GM23338 (cell line): Measurements from ENCODE around the gene STOML3. TPM values are rescaled to one million over a fixed set of nuclear protein-coding genes. Genes with fewer than 3 reads are reported as not detected.

Experiments used
- ATAC-seq: fragments of 200-7000 bp; cut with Tn5 transposase; 3 replicates; pipeline ENCODE4 v1.9.1; 2020
- DNase-seq: peaks from one replicate; pipeline ENCODE4 v3.0.0-alpha.2; 2015; ENCODE audit warnings: low spot score
- H2AFZ ChIP-seq: fragments of 200-600 bp; sonication (generic); 2 replicates; pipeline ENCODE4 v1.8.0; 2016; ENCODE audit warnings: antibody characterized with exemption, mild to moderate bottlenecking, moderate library complexity
- H3F3A ChIP-seq: fragments of 200-600 bp; sonication (generic); replicated peaks from 2 replicates; pipeline ENCODE4 v1.8.0; 2017; ENCODE audit warnings: antibody characterized with exemption, mixed run types, low read depth
- H3K27ac ChIP-seq: fragments of 200-600 bp; sonication (generic); 2 replicates; pipeline ENCODE4 v1.6.1; 2016; ENCODE audit warnings: low read depth
- H3K27me3 ChIP-seq: fragments of 200-600 bp; sonication (generic); 2 replicates; pipeline ENCODE4 v1.8.0; 2016; ENCODE audit warnings: mild to moderate bottlenecking, mixed run types, moderate library complexity; ENCODE audit not compliant: insufficient read depth
- H3K36me3 ChIP-seq: fragments of 200-600 bp; sonication (generic); 2 replicates; pipeline ENCODE4 v1.8.0; 2016; ENCODE audit warnings: mild to moderate bottlenecking; ENCODE audit not compliant: insufficient read depth
- H3K4me1 ChIP-seq: fragments of 200-600 bp; sonication (generic); 2 replicates; pipeline ENCODE4 v1.8.0; 2016; ENCODE audit warnings: mild to moderate bottlenecking, moderate library complexity; ENCODE audit not compliant: insufficient read depth
- H3K4me2 ChIP-seq: fragments of 200-600 bp; sonication (generic); 2 replicates; pipeline ENCODE4 v1.7.1; 2017; ENCODE audit warnings: mixed run types
- H3K4me3 ChIP-seq: fragments of 200-600 bp; sonication (generic); 2 replicates; pipeline ENCODE4 v1.6.1; 2016; ENCODE audit warnings: mixed run types
- H3K79me2 ChIP-seq: fragments of 200-600 bp; sonication (generic); replicated peaks from 2 replicates; pipeline ENCODE4 v1.8.0; 2017; ENCODE audit warnings: mild to moderate bottlenecking; ENCODE audit not compliant: insufficient read depth
- H3K9me2 ChIP-seq: fragments of 200-600 bp; sonication (generic); 2 replicates; pipeline ENCODE4 v1.8.0; 2017; ENCODE audit not compliant: insufficient read depth
- H4K20me1 ChIP-seq: fragments of 200-600 bp; sonication (generic); replicated peaks from 2 replicates; pipeline ENCODE4 v1.8.0; 2017; ENCODE audit warnings: mild to moderate bottlenecking; ENCODE audit not compliant: insufficient read depth
- H3K27ac Mint-ChIP-seq: 2 replicates; pipeline ENCODE4 v1.8.0; 2020; ENCODE audit warnings: inconsistent platforms, mild to moderate bottlenecking, moderate library complexity, mixed read lengths
- H3K27me3 Mint-ChIP-seq: 3 replicates; pipeline ENCODE4 v1.8.0; 2022; ENCODE audit warnings: low read depth, mild to moderate bottlenecking, moderate library complexity, mixed read lengths, inconsistent platforms; ENCODE audit not compliant: insufficient read depth, poor library complexity
- H3K36me3 Mint-ChIP-seq: 3 replicates; pipeline ENCODE4 v1.8.0; 2021; ENCODE audit warnings: low read depth, mild to moderate bottlenecking, inconsistent platforms, moderate library complexity, mixed read lengths
- H3K4me1 Mint-ChIP-seq: 3 replicates; pipeline ENCODE4 v1.8.0; 2020; ENCODE audit warnings: mild to moderate bottlenecking, inconsistent platforms, mixed read lengths
- H3K4me3 Mint-ChIP-seq: 3 replicates; pipeline ENCODE4 v1.8.0; 2021; ENCODE audit warnings: moderate library complexity, mild to moderate bottlenecking, inconsistent platforms, mixed read lengths
- H3K9me3 Mint-ChIP-seq: 3 replicates; pipeline ENCODE4 v1.8.0; 2020; ENCODE audit warnings: moderate library complexity, mild to moderate bottlenecking, inconsistent platforms, mixed read lengths
- CREB1 ChIP-seq: fragments of 250-450 bp; sonication (Bioruptor Pico); IDR thresholded peaks from 2 replicates; pipeline ENCODE4 v1.5.0; 2020; ENCODE audit warnings: low read depth, mild to moderate bottlenecking, moderate library complexity
- CTCF ChIP-seq, 2 experiments: fragments of 200-600 bp in 1 of 2; sonication (generic) in 1 of 2; conservative IDR thresholded peaks; 2 replicates each; pipeline versions ENCODE4 v1.5.1 to v1.6.1; 2016 to 2017; ENCODE audit warnings: antibody characterized with exemption in 2 of 2, low read depth in 2 of 2, mild to moderate bottlenecking in 2 of 2, moderate library complexity in 1 of 2
- NANOG ChIP-seq: IDR thresholded peaks from 2 replicates; pipeline ENCODE4 v1.6.1; 2016; ENCODE audit warnings: antibody characterized with exemption, borderline replicate concordance
- POLR2AphosphoS5 ChIP-seq: IDR thresholded peaks from 2 replicates; pipeline ENCODE4 v1.6.1; 2016; ENCODE audit warnings: antibody characterized with exemption, low read depth
- REST ChIP-seq: IDR thresholded peaks from one replicate; pipeline ENCODE4 v1.6.1; 2018; ENCODE audit warnings: antibody characterized with exemption; ENCODE audit not compliant: unreplicated experiment
- ZNF114 ChIP-seq: fragments of 250-450 bp; sonication (Bioruptor Pico); IDR thresholded peaks from 2 replicates; pipeline ENCODE4 v1.5.0; 2020; ENCODE audit warnings: mild to moderate bottlenecking, moderate library complexity
- ZNF331 ChIP-seq: fragments of 250-450 bp; sonication (Bioruptor Pico); IDR thresholded peaks from 2 replicates; pipeline ENCODE4 v1.5.0; 2020; ENCODE audit warnings: low read depth, mild to moderate bottlenecking, moderate library complexity
- polyA plus RNA-seq: library from polyadenylated mRNA; unstranded; fragments of >200 nt; fragmentation: Nextera tagmentation; extraction: Ambion mirVana; gene quantifications from 2 replicates; pipeline ENCODE4 v1.2.1, GENCODE V29; 2016
- total RNA-seq: library from RNA; depleted of rRNA; stranded (reverse); fragments of >200 nt; shearing (Covaris generic); gene quantifications from 2 replicates; pipeline ENCODE4 v1.2.3, GENCODE V29; 2014

Gene STOML3
- total and polyA plus RNA-seq, 2 experiments from 2014 or later: not detected

GRCh38 chr13:38998739-38999138, 8.1 kb upstream of the STOML3 start (continued):
- no peak for TF ChIP-seq REST
- no peak for TF ChIP-seq CREB1 (CRISPR knock-in tag)
- no peak for TF ChIP-seq ZNF114 (CRISPR knock-in tag)

- H2AFZ ChIP-seq: peak overlapping the region; percentile 67; the same call in 1 of the 2 replicates
These were observed 2.8 kb upstream of the STOML3 start for GRCh38 chr13:38993381-38993780.

GRCh38 chr13:38981096-38981495, 9.5 kb downstream of the STOML3 start:
- Histone ChIP-seq H3K4me2 (peak overlapping the region; percentile 11; the same call in 1 of the 2 replicates), H3F3A (no peaks in the 10 kb centered on the region), H4K20me1 (no peaks in the 10 kb centered on the region), H3K4me1 (peaks cover 24% of the 10 kb centered on the region), H3K36me3 (no peaks in the 10 kb centered on the region), H3K9me2 (peaks cover 5% of the 10 kb centered on the region; the same call in 1 of the 2 replicates), H3K27me3 (no peaks in the 10 kb centered on the region), H3K4me3 (no peak overlapping the region), H2AFZ (peak overlapping the region; percentile 67), H3K27ac (no peak overlapping the region), H3K79me2 (no peaks in the 10 kb centered on the region)
- no peak overlapping the region for H3K27ac Mint-ChIP-seq
- peaks cover 7% of the 10 kb centered on the region; the same call in 2 of the 3 replicates for H3K36me3 Mint-ChIP-seq
- no peaks in the 10 kb centered on the region for H3K27me3 Mint-ChIP-seq
- ATAC-seq: no peak; the same call in 2 of the 3 replicates
- peaks cover 16% of the 10 kb centered on the region for H3K4me1 Mint-ChIP-seq
- DNase-seq: peak; percentile 4
- no peak overlapping the region for H3K4me3 Mint-ChIP-seq
- peaks cover 10% of the 10 kb centered on the region for H3K9me3 Mint-ChIP-seq
- TF ChIP-seq CREB1 (CRISPR knock-in tag): no peak
- no peak for TF ChIP-seq CTCF (conservative IDR thresholded peaks at IDR 0.05; ENCODE audit: low read depth in 2 of 2)
- no peak for TF ChIP-seq REST
- TF ChIP-seq NANOG: no peak

More at GRCh38 chr13:38993381-38993780, 2.8 kb upstream of the STOML3 start:
- no peak for ATAC-seq
- H3K4me1 Mint-ChIP-seq: peaks cover 4% of the 10 kb centered on the region
- H3K4me3 Mint-ChIP-seq: no peak overlapping the region
- H3K9me3 Mint-ChIP-seq: no peaks in the 10 kb centered on the region
- no peak for TF ChIP-seq ZNF331 (CRISPR knock-in tag)
- TF ChIP-seq CREB1 (CRISPR knock-in tag): no peak
- TF ChIP-seq NANOG: no peak
- TF ChIP-seq POLR2AphosphoS5: no peak
- Histone ChIP-seq H3K27ac (no peak overlapping the region), H4K20me1 (no peaks in the 10 kb centered on the region), H3F3A (no peaks in the 10 kb centered on the region), H3K9me2 (no peaks in the 10 kb centered on the region), H3K27me3 (no peaks in the 10 kb centered on the region), H3K4me1 (no peaks in the 10 kb centered on the region), H3K4me3 (no peak overlapping the region), H3K4me2 (no peak overlapping the region), H3K36me3 (no peaks in the 10 kb centered on the region), H3K79me2 (no peaks in the 10 kb centered on the region)
- no peak for DNase-seq
- H3K27ac Mint-ChIP-seq: no peak overlapping the region
- no peaks in the 10 kb centered on the region for H3K36me3 Mint-ChIP-seq
- no peaks in the 10 kb centered on the region for H3K27me3 Mint-ChIP-seq
